SK-N-SH (cell line): Measurements from ENCODE around the gene RASSF1. TPM values are rescaled to one million over a fixed set of nuclear protein-coding genes. Genes with fewer than 3 reads are reported as not detected.
A peak's percentile ranks its signal among the peaks of the same experiment; 100 is the strongest.

Source experiments
- CTCF ChIA-PET: fragments of 300-600, 350-600 bp; formaldehyde crosslinking; extraction: SDS; loops from one replicate; lab custom pipeline; 2021; lab: Yijun Ruan, JAX
- POLR2A ChIA-PET: fragments of 350-600 bp; sonication (Branson Sonifier 250); formaldehyde crosslinking; extraction: SDS; loops from one replicate; lab custom pipeline; 2020; ENCODE audit warnings: antibody characterized with exemption, inconsistent platforms; lab: Yijun Ruan, JAX
- DNase-seq: peaks from one replicate; pipeline ENCODE4 v3.0.0; 2012
- H2AFZ ChIP-seq: fragments of 200-600 bp; sonication (generic); 2 replicates; pipeline ENCODE4 v1.8.1; 2016; ENCODE audit warnings: antibody characterized with exemption, mild to moderate bottlenecking, low read depth
- H3F3A ChIP-seq: fragments of 200-600 bp; sonication (generic); replicated peaks from 2 replicates; pipeline ENCODE3; 2016; ENCODE audit warnings: antibody characterized with exemption, mild to moderate bottlenecking; ENCODE audit not compliant: insufficient read depth
- H3K27ac ChIP-seq, 2 experiments: fragments of 200-500 bp in 1 of 2; fragments of 200-600 bp in 1 of 2; sonication (Bioruptor generic) in 1 of 2; sonication (generic), shearing (Covaris generic) in 1 of 2; 2 replicates each; pipeline versions ENCODE4 v1.5.1 to v1.6.1; 2014 to 2016; ENCODE audit warnings: low read depth in 2 of 2, inconsistent platforms in 1 of 2, low read length in 1 of 2, mild to moderate bottlenecking in 1 of 2, mixed read lengths in 1 of 2
- H3K27me3 ChIP-seq: fragments of 200-600 bp; sonication (generic), shearing (Covaris generic); 2 replicates; pipeline ENCODE4 v1.6.1; 2016; ENCODE audit warnings: mixed run types; ENCODE audit not compliant: insufficient read depth
- H3K36me3 ChIP-seq, 2 experiments: fragments of 200-500 bp in 1 of 2; fragments of 200-600 bp in 1 of 2; sonication (Bioruptor generic) in 1 of 2; sonication (generic) in 1 of 2; replicated peaks in 1 of 2; 2 replicates each; pipeline versions ENCODE3 to v1.5.1; 2014 to 2016; ENCODE audit warnings: low read length in 1 of 2, mild to moderate bottlenecking in 1 of 2; ENCODE audit not compliant: insufficient read depth in 2 of 2, control insufficient read depth in 1 of 2
- H3K4me1 ChIP-seq, 2 experiments: fragments of 200-500 bp in 1 of 2; fragments of 200-600 bp in 1 of 2; sonication (Bioruptor generic) in 1 of 2; sonication (generic), shearing (Covaris generic) in 1 of 2; 2 replicates each; pipeline versions ENCODE4 v1.5.1 to v1.6.1; 2014 to 2016; ENCODE audit warnings: low read depth in 1 of 2, low read length in 1 of 2, mixed run types in 1 of 2; ENCODE audit not compliant: insufficient read depth in 2 of 2, control insufficient read depth in 1 of 2
- H3K4me2 ChIP-seq: fragments of 200-600 bp; sonication (generic), shearing (Covaris generic); 2 replicates; pipeline ENCODE4 v1.6.1; 2017; ENCODE audit warnings: mixed run types
- H3K4me3 ChIP-seq, 2 experiments: fragments of 200-500 bp in 1 of 2; fragments of 200-600 bp in 1 of 2; sonication (Bioruptor generic) in 1 of 2; sonication (generic), shearing (Covaris generic) in 1 of 2; 2 replicates each; pipeline versions ENCODE4 v1.5.1 to v1.8.1; 2014 to 2016; ENCODE audit warnings: low read depth in 2 of 2, inconsistent platforms in 1 of 2, low read length in 1 of 2, mild to moderate bottlenecking in 1 of 2, mixed read lengths in 1 of 2, moderate library complexity in 1 of 2
- H3K79me2 ChIP-seq: fragments of 200-600 bp; sonication (generic); 2 replicates; pipeline ENCODE4 v1.8.1; 2017; ENCODE audit warnings: mild to moderate bottlenecking; ENCODE audit not compliant: insufficient read depth
- H3K9ac ChIP-seq: fragments of 200-600 bp; sonication (generic); 2 replicates; pipeline ENCODE4 v1.6.1; 2017; ENCODE audit warnings: mixed run types
- H3K9me2 ChIP-seq: fragments of 200-600 bp; sonication (generic); 2 replicates; pipeline ENCODE4 v1.6.1; 2017; ENCODE audit warnings: mixed run types
- H3K9me3 ChIP-seq: fragments of 200-600 bp; sonication (generic); 2 replicates; pipeline ENCODE4 v1.6.1; 2017; ENCODE audit warnings: mixed run types, mild to moderate bottlenecking, moderate library complexity
- H4K20me1 ChIP-seq: fragments of 200-600 bp; sonication (generic); 2 replicates; pipeline ENCODE4 v1.6.1; 2017; ENCODE audit warnings: mild to moderate bottlenecking, mixed run types; ENCODE audit not compliant: insufficient read depth
- CHD2 ChIP-seq: fragments of 150-350 bp; IDR thresholded peaks from 2 replicates; pipeline ENCODE4 v1.6.1; 2018; ENCODE audit warnings: low read length; ENCODE audit not compliant: partially characterized antibody
- ELF1 ChIP-seq: IDR thresholded peaks from 2 replicates; pipeline ENCODE4 v1.4.0; 2012
- EP300 ChIP-seq, 2 experiments: IDR thresholded peaks; 2 replicates each; pipeline versions ENCODE4 v1.4.0 to v1.6.1; 2012; ENCODE audit warnings: borderline replicate concordance in 1 of 2, low read depth in 1 of 2, low read length in 1 of 2
- FOXJ3 ChIP-seq: sonication (generic); formaldehyde crosslinking; IDR thresholded peaks from 2 replicates; pipeline ENCODE4 v1.5.1; 2020; ENCODE audit warnings: mild to moderate bottlenecking, missing genetic modification reagents
- FOXM1 ChIP-seq: IDR thresholded peaks from 2 replicates; pipeline ENCODE4 v1.4.0; 2012; ENCODE audit warnings: low read depth, mild to moderate bottlenecking
- GABPA ChIP-seq: IDR thresholded peaks from 2 replicates; pipeline ENCODE4 v1.4.0; 2012; ENCODE audit warnings: low read depth, mild to moderate bottlenecking
- MXI1 ChIP-seq: IDR thresholded peaks from 2 replicates; pipeline ENCODE4 v1.6.1; 2012; ENCODE audit warnings: mild to moderate bottlenecking, low read depth, low read length, improper control_type of control experiment
- NFIC ChIP-seq: IDR thresholded peaks from 2 replicates; pipeline ENCODE4 v1.4.0; 2012; ENCODE audit warnings: borderline replicate concordance
- NRF1 ChIP-seq: IDR thresholded peaks from 2 replicates; pipeline ENCODE4 v1.6.1; 2012; ENCODE audit warnings: low read depth, mild to moderate bottlenecking, low read length
- POLR2AphosphoS5 ChIP-seq: IDR thresholded peaks from 2 replicates; pipeline ENCODE4 v1.6.1; 2012; ENCODE audit warnings: low read depth, low read length
- RAD21 ChIP-seq: IDR thresholded peaks from 2 replicates; pipeline ENCODE4 v1.6.1; 2012; ENCODE audit warnings: mild to moderate bottlenecking, low read length
- RCOR1 ChIP-seq: fragments of 150-350 bp; IDR thresholded peaks from 2 replicates; pipeline ENCODE4 v1.6.1; 2017; ENCODE audit warnings: antibody characterized with exemption, low read length
- SIN3A ChIP-seq: IDR thresholded peaks from 2 replicates; pipeline ENCODE4 v1.6.1; 2012; ENCODE audit warnings: low read depth, mild to moderate bottlenecking, low read length, moderate library complexity, borderline replicate concordance
- SMC3 ChIP-seq: IDR thresholded peaks from 2 replicates; pipeline ENCODE4 v1.6.1; 2012; ENCODE audit warnings: low read depth, low read length, improper control_type of control experiment
- TCF12 ChIP-seq: IDR thresholded peaks from 2 replicates; pipeline ENCODE4 v1.4.0; 2012
- TEAD4 ChIP-seq: IDR thresholded peaks from 2 replicates; pipeline ENCODE4 v1.4.0; 2012; ENCODE audit warnings: mild to moderate bottlenecking, borderline replicate concordance; ENCODE audit not compliant: insufficient read depth
- WGBS: methylation state at CpG from one replicate; pipeline ENCODE4 v1.1.6; 2017; ENCODE audit warnings: low lambda C conversion rate; 5-methylcytosine and 5-hydroxymethylcytosine counted together
- polyA plus RNA-seq, 3 experiments: library from polyadenylated mRNA; depleted of rRNA; stranded (reverse); fragments of >200 nt; gene quantifications; 2 replicates each; pipeline ENCODE4 v1.2.3, GENCODE V29; 2012
- TF ChIP-seq, protein P1 (sequence below): IDR thresholded peaks from 2 replicates; pipeline ENCODE4 v1.6.1; 2012; ENCODE audit warnings: mild to moderate bottlenecking, low read depth, low read length, moderate library complexity
- TF ChIP-seq, protein P2 (sequence below): fragments of 150-350 bp; IDR thresholded peaks from 2 replicates; pipeline ENCODE4 v1.6.1; 2017; ENCODE audit warnings: antibody characterized with exemption, low read length, low read depth, borderline replicate concordance
- TF ChIP-seq, protein P3 (sequence below): IDR thresholded peaks from 2 replicates; pipeline ENCODE4 v1.4.0; 2012; ENCODE audit warnings: low read depth

RASSF1 gene
- polyA plus RNA-seq, 1 of the 3 experiments (the other 2 are of a cell fraction), result 28.1 TPM

DNA sequence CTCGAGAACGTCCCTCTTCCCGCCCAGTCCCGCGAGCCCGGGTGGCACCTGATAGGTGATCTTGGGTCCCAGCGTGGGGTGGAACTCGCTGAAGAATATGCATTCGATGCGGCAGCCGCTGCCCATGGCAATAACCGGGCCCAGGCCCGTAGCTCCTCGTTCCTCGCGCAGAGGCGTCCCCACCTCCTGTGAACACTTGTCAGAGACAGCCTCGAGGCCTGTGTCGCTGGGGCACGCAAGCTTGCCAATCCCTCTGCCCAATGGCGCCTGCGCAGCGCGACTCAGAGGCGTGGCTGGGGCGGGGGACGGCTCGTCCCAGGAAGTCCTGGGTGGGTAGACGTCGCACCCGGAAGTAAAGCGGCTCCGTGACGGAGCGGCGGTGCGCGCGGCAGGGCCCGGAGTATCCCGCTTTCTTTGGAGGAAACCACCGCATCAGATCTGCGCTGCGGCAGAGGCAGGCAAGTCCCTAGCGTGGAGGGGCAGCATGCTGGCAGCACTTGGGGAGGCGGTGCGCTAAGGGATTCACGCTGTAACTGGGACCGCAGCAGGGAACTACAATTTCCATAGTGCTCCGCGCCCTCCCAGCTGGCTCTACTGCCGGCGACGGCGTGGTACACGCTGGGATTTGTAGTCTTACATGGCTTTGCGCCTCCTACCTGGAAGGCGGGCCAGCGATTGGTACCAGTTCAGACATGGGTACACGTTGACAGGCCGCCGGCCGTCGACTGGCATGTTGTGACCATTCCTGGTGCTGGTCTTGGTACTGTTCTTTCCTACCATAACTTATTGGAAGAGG is 10.1 kb upstream of the RASSF1 start, which contains the start of the genes CYB561D2 and NPRL2:
TSS of gene CYB561D2 (plus strand) at position 336 of the 796 bp plus-strand sequence. CDS start 572 bp downstream, outside the sequence.
TSS of gene NPRL2 (minus strand) at position 249 of the 796 bp plus-strand sequence. CDS start at position 126, 123 bp downstream.
- 0% methylated on average over 35 of the region's 64 CpGs for WGBS
- H3K79me2 ChIP-seq, result peaks cover 61% of the 10 kb centered on the region

DNA sequence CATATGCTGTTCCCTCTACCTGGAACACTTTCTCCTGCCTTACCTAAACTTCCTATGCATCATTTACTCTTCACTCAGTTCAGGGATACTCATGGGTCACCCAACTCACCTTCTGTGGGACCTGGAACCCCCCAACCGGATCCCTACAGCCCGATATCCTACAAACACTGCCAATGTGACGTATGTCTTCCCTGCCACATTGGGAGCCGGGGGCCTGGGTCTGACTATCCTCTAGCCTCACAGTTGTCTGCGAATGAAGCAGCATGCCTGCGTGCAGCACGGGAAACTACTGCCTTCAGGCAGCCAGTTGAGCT is 9.5 kb upstream of the RASSF1 start:
- TF ChIP-seq, protein P1, sequence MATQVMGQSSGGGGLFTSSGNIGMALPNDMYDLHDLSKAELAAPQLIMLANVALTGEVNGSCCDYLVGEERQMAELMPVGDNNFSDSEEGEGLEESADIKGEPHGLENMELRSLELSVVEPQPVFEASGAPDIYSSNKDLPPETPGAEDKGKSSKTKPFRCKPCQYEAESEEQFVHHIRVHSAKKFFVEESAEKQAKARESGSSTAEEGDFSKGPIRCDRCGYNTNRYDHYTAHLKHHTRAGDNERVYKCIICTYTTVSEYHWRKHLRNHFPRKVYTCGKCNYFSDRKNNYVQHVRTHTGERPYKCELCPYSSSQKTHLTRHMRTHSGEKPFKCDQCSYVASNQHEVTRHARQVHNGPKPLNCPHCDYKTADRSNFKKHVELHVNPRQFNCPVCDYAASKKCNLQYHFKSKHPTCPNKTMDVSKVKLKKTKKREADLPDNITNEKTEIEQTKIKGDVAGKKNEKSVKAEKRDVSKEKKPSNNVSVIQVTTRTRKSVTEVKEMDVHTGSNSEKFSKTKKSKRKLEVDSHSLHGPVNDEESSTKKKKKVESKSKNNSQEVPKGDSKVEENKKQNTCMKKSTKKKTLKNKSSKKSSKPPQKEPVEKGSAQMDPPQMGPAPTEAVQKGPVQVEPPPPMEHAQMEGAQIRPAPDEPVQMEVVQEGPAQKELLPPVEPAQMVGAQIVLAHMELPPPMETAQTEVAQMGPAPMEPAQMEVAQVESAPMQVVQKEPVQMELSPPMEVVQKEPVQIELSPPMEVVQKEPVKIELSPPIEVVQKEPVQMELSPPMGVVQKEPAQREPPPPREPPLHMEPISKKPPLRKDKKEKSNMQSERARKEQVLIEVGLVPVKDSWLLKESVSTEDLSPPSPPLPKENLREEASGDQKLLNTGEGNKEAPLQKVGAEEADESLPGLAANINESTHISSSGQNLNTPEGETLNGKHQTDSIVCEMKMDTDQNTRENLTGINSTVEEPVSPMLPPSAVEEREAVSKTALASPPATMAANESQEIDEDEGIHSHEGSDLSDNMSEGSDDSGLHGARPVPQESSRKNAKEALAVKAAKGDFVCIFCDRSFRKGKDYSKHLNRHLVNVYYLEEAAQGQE, result no peak
- TF ChIP-seq FOXM1, result no peak
- TF ChIP-seq SIN3A, result no peak
- TF ChIP-seq TEAD4, result no peak
- TF ChIP-seq, protein P2, sequence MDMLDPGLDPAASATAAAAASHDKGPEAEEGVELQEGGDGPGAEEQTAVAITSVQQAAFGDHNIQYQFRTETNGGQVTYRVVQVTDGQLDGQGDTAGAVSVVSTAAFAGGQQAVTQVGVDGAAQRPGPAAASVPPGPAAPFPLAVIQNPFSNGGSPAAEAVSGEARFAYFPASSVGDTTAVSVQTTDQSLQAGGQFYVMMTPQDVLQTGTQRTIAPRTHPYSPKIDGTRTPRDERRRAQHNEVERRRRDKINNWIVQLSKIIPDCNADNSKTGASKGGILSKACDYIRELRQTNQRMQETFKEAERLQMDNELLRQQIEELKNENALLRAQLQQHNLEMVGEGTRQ, result no peak
- TF ChIP-seq TCF12, result no peak
- no peak for TF ChIP-seq GABPA
- peaks cover 11% of the 10 kb centered on the region for H3F3A ChIP-seq
- peaks cover 56% of the 10 kb centered on the region for H3K79me2 ChIP-seq
- H3K9me3 ChIP-seq, result no peaks in the 10 kb centered on the region
- H3K4me3 ChIP-seq, result peak overlapping the region; percentile 76 to 94
- no peaks in the 10 kb centered on the region for H3K9me2 ChIP-seq
- CTCF ChIA-PET, result interaction anchor here (1.1 to 6.0 kb wide), 10 partner anchors 9 to 265 kb away, joined by 3 to 45 read pairs (median 28); partner anchors contain the start of gene RASSF1
- H3K4me2 ChIP-seq, result peak overlapping the region; percentile 98
- peaks cover 6 to 39% of the 10 kb centered on the region in 2 experiments for H3K36me3 ChIP-seq
- H3K9ac ChIP-seq, result peak overlapping the region; percentile 74
- POLR2A ChIA-PET, result interaction anchor here (0.9 to 3.6 kb wide), 19 partner anchors 9 to 262 kb away, joined by 3 to 31 read pairs (median 7); partner anchors contain the start of genes CISH, HEMK1, TMEM115 and TUSC2
- H3K27ac ChIP-seq, result peak overlapping the region; percentile 83 to 98; a peak in 3 of 4 replicates
- H3K4me1 ChIP-seq, result peaks cover 11 to 53% of the 10 kb centered on the region in 2 experiments; a peak in 1 of 4 replicates
- peak overlapping the region; percentile 82 for H2AFZ ChIP-seq
- no peaks in the 10 kb centered on the region for H3K27me3 ChIP-seq
- H4K20me1 ChIP-seq, result peaks cover 24% of the 10 kb centered on the region
- no peak for DNase-seq
- WGBS, result 19% methylated on average over 7 of the region's 7 CpGs

More for the DNA sequence above, 10.1 kb upstream of the RASSF1 start, which contains the start of the genes CYB561D2 and NPRL2:
- Histone ChIP-seq H3K27me3 (no peaks in the 10 kb centered on the region), H3K4me1 (peaks cover 11 to 59% of the 10 kb centered on the region in 2 experiments; a peak in 2 of 4 replicates), H3K36me3 (peaks cover 8 to 44% of the 10 kb centered on the region in 2 experiments), H3K4me3 (peak within 1 kb of the TSS; percentile 76 to 94), H3K9me3 (no peaks in the 10 kb centered on the region), H3K27ac (peak within 1 kb of the TSS; percentile 83 to 98), H3K9ac (peak within 1 kb of the TSS; percentile 74), H2AFZ (peak within 1 kb of the TSS; percentile 82), H3K4me2 (peak within 1 kb of the TSS; percentile 98), H3K9me2 (no peaks in the 10 kb centered on the region)
- peak; percentile 97 for DNase-seq
- POLR2A ChIA-PET, result interaction anchor here (0.7 to 3.6 kb wide), 21 partner anchors 9 to 261 kb away, joined by 3 to 31 read pairs (median 6); partner anchors contain the start of genes CISH, HEMK1, TMEM115 and TUSC2
- TF ChIP-seq RCOR1, result 0 out of 2 replicates have a peak, but pooled peaks have one; percentile 22
- TF ChIP-seq, protein P3, sequence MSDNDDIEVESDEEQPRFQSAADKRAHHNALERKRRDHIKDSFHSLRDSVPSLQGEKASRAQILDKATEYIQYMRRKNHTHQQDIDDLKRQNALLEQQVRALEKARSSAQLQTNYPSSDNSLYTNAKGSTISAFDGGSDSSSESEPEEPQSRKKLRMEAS, result peak; percentile 97
- peak; percentile 95 for TF ChIP-seq ELF1
- TF ChIP-seq GABPA, result peak; percentile 86
- peak; percentile 88 for TF ChIP-seq NRF1
- TF ChIP-seq MXI1, result peak; percentile 78
- TF ChIP-seq CHD2, result peak; percentile 95
- TF ChIP-seq NFIC, result no peak
- peak; percentile 23 for TF ChIP-seq FOXJ3
- no peak for TF ChIP-seq RAD21
- no peak for TF ChIP-seq SMC3
- TF ChIP-seq SIN3A, result peak; percentile 77; the same call in 1 of the 2 replicates
- TF ChIP-seq EP300 (IDR thresholded peaks at IDR 0.05; ENCODE audit: borderline replicate concordance in 1 of 2, low read depth in 1 of 2, low read length in 1 of 2), result no peak
- no peak for TF ChIP-seq FOXM1
- TF ChIP-seq POLR2AphosphoS5, result peak; percentile 72
- TF ChIP-seq, all 33 proteins: peak for 10
- peaks cover 30% of the 10 kb centered on the region for H4K20me1 ChIP-seq
- H3F3A ChIP-seq, result peaks cover 11% of the 10 kb centered on the region
- CTCF ChIA-PET, result interaction anchor here (1.1 to 6.0 kb wide), 10 partner anchors 9 to 265 kb away, joined by 3 to 45 read pairs (median 28); partner anchors contain the start of gene RASSF1
